GM12878 (cell line): ENCODE results near the gene MYT1. TPM values are rescaled to one million over a fixed set of nuclear protein-coding genes. Genes with fewer than 3 reads are reported as not detected.

Experiments
- ATAC-seq: fragments of 200-7000 bp; cut with Tn5 transposase; 3 replicates; pipeline ENCODE4 v1.9.1; 2020; ENCODE audit warnings: mild to moderate bottlenecking, moderate library complexity
- BruUV-seq: library from RNA; stranded (reverse); fragments of 400-500 nt; replicated peaks from 2 replicates; lab custom pipeline; 2021; lab: Mats Ljungman, UMichigan
- CTCF ChIA-PET: fragments of 300-600 bp; sonication (Branson Sonifier 250); formaldehyde crosslinking; extraction: SDS; loops from one replicate; lab custom pipeline; 2021; ENCODE audit warnings: inconsistent platforms; lab: Yijun Ruan, JAX
- POLR2A ChIA-PET: fragments of 350-600 bp; formaldehyde crosslinking; extraction: SDS; loops from one replicate; lab custom pipeline; 2021; ENCODE audit warnings: inconsistent platforms; lab: Charles Lee
- RAD21 ChIA-PET: fragments of 300-600 bp; sonication (Branson Sonifier 250); formaldehyde crosslinking; loops from one replicate; lab custom pipeline; 2023; ENCODE audit warnings: antibody characterized with exemption; ENCODE audit not compliant: unreplicated experiment; lab: Charles Lee
- SMC1A ChIA-PET: fragments of 300-600 bp; sonication (Branson Sonifier 250); formaldehyde crosslinking; loops from one replicate; lab custom pipeline; 2023; ENCODE audit not compliant: unreplicated experiment, uncharacterized antibody; lab: Charles Lee
- DNase-seq: peaks from one replicate; pipeline ENCODE4 v3.0.0-alpha.2; 2011; ENCODE audit warnings: low read depth, low spot score
- FAIRE-seq: peaks from 3 replicates; lab custom pipeline; 2011; peaks lifted over from hg19 to GRCh38; lab: Jason Lieb, UNC
- H2AFZ ChIP-seq: 2 replicates; pipeline ENCODE4 v1.6.0; 2011; ENCODE audit warnings: low read depth, low read length, control low read depth; ENCODE audit not compliant: control insufficient read depth
- H3K27ac ChIP-seq: 2 replicates; pipeline ENCODE4 v1.5.1; 2011; ENCODE audit warnings: control low read depth; ENCODE audit not compliant: control insufficient read depth, insufficient read depth
- H3K27me3 ChIP-seq, 2 experiments: replicated peaks in 1 of 2; 2 replicates each; pipeline versions ENCODE4 v1.6.0 to v1.6.1; 2011; ENCODE audit warnings: low read length in 1 of 2; ENCODE audit not compliant: control insufficient read depth in 2 of 2, insufficient read depth in 2 of 2
- H3K36me3 ChIP-seq, 2 experiments: 2 replicates each; pipeline ENCODE4 v1.5.1; 2011; ENCODE audit warnings: low read length in 1 of 2; ENCODE audit not compliant: control insufficient read depth in 2 of 2, insufficient read depth in 2 of 2
- H3K4me1 ChIP-seq: 2 replicates; pipeline ENCODE4 v1.6.1; 2011; ENCODE audit warnings: mild to moderate bottlenecking, low read length, moderate library complexity, mixed read lengths; ENCODE audit not compliant: control insufficient read depth, insufficient read depth
- H3K4me2 ChIP-seq: 2 replicates; pipeline ENCODE4 v1.6.0; 2011; ENCODE audit warnings: control low read depth; ENCODE audit not compliant: control insufficient read depth, insufficient read depth
- H3K4me3 ChIP-seq: fragments of 200-600 bp; sonication (generic); 2 replicates; pipeline ENCODE4 v1.5.1; 2016
- H3K79me2 ChIP-seq: 2 replicates; pipeline ENCODE4 v1.6.0; 2011; ENCODE audit warnings: low read length; ENCODE audit not compliant: control insufficient read depth, insufficient read depth
- H3K9ac ChIP-seq: 2 replicates; pipeline ENCODE4 v1.8.0; 2011; ENCODE audit warnings: low read length, control low read depth, mixed read lengths; ENCODE audit not compliant: control insufficient read depth, insufficient read depth
- H3K9me3 ChIP-seq: replicated peaks from 3 replicates; pipeline ENCODE4 v1.5.1; 2011; ENCODE audit warnings: mild to moderate bottlenecking, low read length; ENCODE audit not compliant: control insufficient read depth, insufficient read depth
- H4K20me1 ChIP-seq: 2 replicates; pipeline ENCODE4 v1.6.0; 2011; ENCODE audit not compliant: control insufficient read depth, insufficient read depth
- REST ChIP-seq: IDR thresholded peaks from 2 replicates; pipeline ENCODE4 v1.6.1; 2012; ENCODE audit warnings: mild to moderate bottlenecking, low read depth, low read length
- SP1 ChIP-seq: IDR thresholded peaks from one replicate; pipeline ENCODE4 v1.6.1; 2011; ENCODE audit warnings: low read depth, low read length
- WGBS: methylation state at CpG from one replicate; pipeline ENCODE4 v1.1.6; 2016; ENCODE audit warnings: low lambda C conversion rate; ENCODE audit not compliant: insufficient replicate concordance, insufficient coverage; ENCODE audit errors: missing lambda C conversion rate; 5-methylcytosine and 5-hydroxymethylcytosine counted together
- in situ Hi-C: fragments of 300-500 bp; cut with MboI; formaldehyde crosslinking; loops from 9 replicates; pipeline ENCODE4 v1.14.3; 2018; ENCODE audit warnings: mixed read lengths
- intact Hi-C: fragments of 100-400 bp; cut with micrococcal nuclease; formaldehyde crosslinking; loops from one replicate; pipeline ENCODE4 v1.14.2; 2022; ENCODE audit not compliant: unreplicated experiment
- polyA plus RNA-seq, 11 experiments: library from polyadenylated mRNA; depleted of rRNA in 4 of 11; unstranded in 6 of 11; stranded (reverse) in 5 of 11; fragments of >200 nt; fragmentation: Nextera tagmentation in 4 of 11; fragmentation: Illumina TruSeq in 1 of 11; extraction: Ambion mirVana in 4 of 11; extraction: Trizol in 1 of 11; gene quantifications; 1 replicate in 1 of 11; 2 replicates in 10 of 11; pipeline versions ENCODE4 v1.2.1 to v1.2.3, GENCODE V29; 2011 to 2016; ENCODE audit warnings: inconsistent platforms in 2 of 11, missing spikeins in 2 of 11, low read depth in 1 of 11
- total RNA-seq, 4 experiments: library from RNA; depleted of rRNA in 3 of 4; stranded (reverse); fragments of >200 nt in 3 of 4; fragmentation: Illumina TruSeq in 1 of 4; extraction: Trizol in 1 of 4; gene quantifications; 2 replicates each; pipeline versions ENCODE4 v1.2.1 to v1.2.3, GENCODE V29; 2013 to 2021

The MYT1 gene
- total and polyA plus RNA-seq, 10 of the 15 experiments (the other 5 are each of a cell fraction or from before 2014, with no cell fraction given) = 0.01 to 0.10 TPM; not detected in 8

GRCh38 chr20:64166721-64167615 lies 2.7 kb downstream of the MYT1 start:
- 10% methylated on average over 18 of the region's 18 CpGs for WGBS
- in situ Hi-C loops (no loop called here), intact Hi-C loops (no loop called here)
- Histone ChIP-seq H2AFZ (no peak overlapping the region), H3K27me3 (peaks cover 2 to 4% of the 10 kb centered on the region in 2 experiments), H3K4me1 (no peaks in the 10 kb centered on the region), H3K4me3 (no peak overlapping the region), H3K79me2 (no peaks in the 10 kb centered on the region), H3K9me3 (no peaks in the 10 kb centered on the region), H3K36me3 (no peaks in the 10 kb centered on the region), H4K20me1 (no peaks in the 10 kb centered on the region; the same call in 1 of the 2 replicates), H3K27ac (no peak overlapping the region), H3K4me2 (no peak overlapping the region), H3K9ac (no peak overlapping the region)
- POLR2A ChIA-PET = no interaction called here
- ATAC-seq = no peak
- FAIRE-seq = no peak
- RAD21 ChIA-PET = no interaction called here
- DNase-seq = no peak
- SMC1A ChIA-PET = no interaction called here
- CTCF ChIA-PET = no interaction called here
- no TSS peak for BruUV-seq
- peak; percentile 57; the same call in 1 of the 2 replicates for TF ChIP-seq REST
- TF ChIP-seq SP1 = no peak
- TF ChIP-seq, all 136 proteins: peak for 1
